DMS 273 (cell line): Measurements from ENCODE around the gene CS.
"Not testable (repeated sequence)": the region's sequence is repeated elsewhere in the genome, so short reads cannot be mapped to it uniquely, and the experiment has no call there.

Experiments
- DNase-seq: peaks from one replicate; lab custom pipeline; 2025; ENCODE audit not compliant: unreplicated experiment; lab: John Stamatoyannopoulos, UW

The CS gene

DNA sequence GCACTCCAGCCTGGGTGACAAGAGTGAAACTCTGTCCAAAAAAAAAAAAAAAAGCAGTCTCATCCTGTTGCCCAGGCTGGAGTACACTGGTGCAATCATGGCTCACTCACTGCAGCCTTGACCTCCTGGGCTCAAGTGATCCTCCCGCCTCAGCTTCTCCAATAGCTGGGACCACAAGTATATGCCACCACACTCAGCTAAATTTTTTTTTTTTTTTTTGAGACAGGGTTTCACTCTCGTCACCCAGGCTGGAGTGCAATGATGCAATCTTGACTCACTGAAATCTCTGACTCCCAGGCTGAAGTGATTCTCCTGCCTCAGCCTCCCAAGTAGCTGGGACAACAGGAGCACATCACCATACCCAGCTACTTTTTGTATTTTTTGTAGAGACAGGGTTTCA is 20.9 kb upstream of the CS start:
- no peak for DNase-seq

DNA sequence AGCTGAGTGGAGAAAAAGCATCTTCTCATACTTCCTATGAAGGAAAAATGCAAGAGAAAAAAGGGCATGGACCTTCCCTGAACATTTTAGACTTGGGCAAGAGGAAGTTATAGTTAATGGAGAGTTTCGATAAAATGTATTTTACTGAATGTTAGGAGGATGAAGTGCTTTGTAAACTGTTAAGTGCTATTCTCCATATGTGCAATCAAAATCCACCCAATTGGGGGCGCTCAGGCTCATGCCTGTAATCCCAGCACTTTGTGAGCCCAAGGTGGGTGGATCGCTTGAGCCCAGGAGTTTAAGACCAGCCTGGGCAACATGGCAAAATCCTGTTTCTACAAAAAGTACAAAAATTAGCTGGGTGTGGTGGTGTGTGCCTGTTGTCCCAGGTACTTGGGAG is 17.5 kb upstream of the CS start:
- no peak for DNase-seq

DNA sequence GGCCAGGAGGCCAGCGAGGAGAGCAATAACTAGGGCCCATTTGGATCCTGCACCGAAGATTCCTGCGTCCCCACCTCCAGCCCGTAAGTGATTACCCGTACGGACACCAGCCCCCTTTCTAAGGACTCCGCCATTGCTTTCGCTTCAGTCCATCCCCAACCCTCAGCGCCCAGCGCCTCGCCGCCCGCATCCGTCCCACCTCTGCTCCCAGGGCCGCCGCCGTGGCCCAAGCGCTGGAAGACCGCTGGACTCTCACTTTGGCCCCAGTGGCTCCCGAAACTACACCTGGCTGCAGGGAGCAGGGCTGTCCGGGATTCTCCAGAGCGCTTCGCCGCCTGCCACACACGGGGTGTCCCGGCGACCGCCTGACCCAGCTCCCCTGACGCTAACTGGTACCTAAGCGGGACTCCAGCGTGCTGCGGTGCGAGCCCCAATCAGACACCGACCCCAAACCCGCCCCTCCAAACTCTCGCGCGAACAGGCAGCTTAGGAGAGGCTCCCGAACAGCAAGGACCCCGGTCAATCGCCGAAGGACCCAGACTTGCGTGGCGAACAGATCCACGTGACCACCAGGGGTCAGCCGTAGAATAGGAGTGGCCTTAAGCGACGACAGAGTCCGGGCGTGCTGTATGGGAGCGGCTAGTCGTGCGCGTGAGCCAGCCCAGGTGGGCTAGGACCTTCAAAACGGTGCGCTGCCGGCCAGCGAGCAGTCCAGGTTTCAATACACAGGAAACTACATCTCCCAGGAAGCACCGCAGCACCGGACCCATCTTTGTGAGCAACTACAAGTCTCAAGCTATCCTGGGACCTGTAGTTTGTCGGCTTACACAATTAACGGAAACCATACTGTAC is 15.7 kb upstream of the CS start, which contains the start of gene CNPY2:
Gene CNPY2 (minus strand): TSS at position 367 of the 852 bp plus-strand sequence. CDS start 771 bp downstream, outside the sequence.
- DNase-seq, result peak; percentile 97

DNA sequence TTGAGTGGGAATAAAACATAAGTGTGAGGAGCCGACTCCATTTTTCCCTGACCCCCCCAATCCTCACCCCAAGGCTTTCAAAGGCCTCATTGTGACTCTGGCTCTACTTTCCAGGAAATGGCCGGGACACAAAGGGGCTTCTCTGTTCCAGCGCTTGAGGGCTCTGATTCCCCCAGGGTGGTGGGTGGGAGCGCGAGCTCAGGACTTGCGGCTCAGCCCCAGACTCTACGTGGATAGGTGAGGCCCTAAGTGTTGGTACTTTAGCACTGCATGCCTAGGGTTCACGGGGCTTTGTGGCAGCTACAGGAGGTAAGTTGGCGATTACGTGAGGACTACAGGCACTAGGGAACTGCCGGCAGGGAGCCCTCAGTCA is 15.1 kb upstream of the CS start:
- no peak for DNase-seq

DNA sequence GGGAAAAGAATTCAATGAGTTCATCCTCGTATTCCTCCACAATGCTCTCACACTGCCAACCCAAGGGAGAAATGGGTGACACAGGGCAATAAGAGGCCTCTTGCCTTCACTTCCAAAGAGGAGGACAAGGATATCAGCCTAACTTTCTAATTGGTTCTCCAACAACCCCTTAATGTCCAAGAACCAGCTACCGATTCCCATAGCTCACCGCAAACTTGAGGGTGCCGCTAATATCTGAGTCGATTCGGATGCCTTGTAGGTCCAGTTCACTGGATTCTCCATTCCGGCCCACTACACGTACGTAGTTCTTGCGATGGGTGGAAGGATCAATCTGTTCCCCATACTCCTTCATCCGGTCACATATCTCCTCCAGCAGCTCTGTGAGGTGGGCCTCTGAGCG is 10.9 kb upstream of the CS start:
- no peak for DNase-seq

DNA sequence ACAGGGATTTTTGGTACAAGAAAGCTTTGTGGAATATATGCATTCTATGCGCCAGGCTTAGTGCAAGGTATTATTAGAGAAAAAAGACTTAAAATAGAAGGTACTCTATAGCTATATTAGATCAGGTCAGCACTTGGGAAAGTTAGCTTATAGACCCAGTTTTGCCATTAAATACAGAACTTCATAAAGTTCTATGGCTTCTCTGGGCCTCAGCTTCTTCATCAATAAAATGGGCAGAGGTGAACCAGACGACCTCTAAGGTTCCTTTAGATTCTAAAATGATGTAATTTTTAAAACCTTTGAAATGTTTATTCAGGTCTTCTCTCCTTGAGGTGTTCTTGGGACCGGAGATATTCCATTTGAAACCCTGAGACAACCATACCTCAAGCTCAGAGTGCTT is 8.6 kb upstream of the CS start:
- DNase-seq, result no peak

DNA sequence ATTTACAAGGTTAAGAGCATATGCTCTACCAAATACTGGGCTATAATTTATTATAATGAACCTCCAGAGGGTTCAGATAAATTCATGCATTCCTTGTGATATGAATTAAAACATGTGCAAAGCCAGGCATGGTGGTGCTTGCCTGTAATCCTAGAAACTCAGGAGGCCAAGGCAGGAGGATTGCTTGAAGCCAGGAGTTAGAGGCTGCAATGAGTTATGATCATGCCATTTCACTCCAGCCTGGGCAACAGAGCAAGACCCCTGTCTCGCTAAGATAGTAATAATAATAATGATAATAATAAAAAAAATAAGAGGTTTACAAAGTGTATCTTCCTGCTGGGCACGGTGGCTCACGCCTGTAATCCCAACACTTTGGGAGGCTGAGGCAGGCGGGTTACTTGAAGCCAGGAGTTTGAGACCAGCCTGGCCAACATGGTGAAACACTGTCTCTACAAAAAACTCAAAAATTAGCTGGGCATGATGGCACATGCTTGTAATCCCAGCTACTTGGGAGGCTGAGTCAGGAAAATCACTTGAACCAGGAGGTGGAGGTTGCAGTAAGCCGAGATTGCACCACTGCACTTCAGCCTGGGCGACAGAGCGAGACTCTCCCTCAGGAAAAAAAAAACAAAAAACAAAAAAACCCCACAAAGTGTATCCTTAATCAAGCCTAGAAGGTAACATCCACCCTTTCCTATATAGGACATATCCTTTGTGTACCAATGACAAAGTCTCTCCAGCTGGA is 7.3 kb upstream of the CS start:
- no peak for DNase-seq

DNA sequence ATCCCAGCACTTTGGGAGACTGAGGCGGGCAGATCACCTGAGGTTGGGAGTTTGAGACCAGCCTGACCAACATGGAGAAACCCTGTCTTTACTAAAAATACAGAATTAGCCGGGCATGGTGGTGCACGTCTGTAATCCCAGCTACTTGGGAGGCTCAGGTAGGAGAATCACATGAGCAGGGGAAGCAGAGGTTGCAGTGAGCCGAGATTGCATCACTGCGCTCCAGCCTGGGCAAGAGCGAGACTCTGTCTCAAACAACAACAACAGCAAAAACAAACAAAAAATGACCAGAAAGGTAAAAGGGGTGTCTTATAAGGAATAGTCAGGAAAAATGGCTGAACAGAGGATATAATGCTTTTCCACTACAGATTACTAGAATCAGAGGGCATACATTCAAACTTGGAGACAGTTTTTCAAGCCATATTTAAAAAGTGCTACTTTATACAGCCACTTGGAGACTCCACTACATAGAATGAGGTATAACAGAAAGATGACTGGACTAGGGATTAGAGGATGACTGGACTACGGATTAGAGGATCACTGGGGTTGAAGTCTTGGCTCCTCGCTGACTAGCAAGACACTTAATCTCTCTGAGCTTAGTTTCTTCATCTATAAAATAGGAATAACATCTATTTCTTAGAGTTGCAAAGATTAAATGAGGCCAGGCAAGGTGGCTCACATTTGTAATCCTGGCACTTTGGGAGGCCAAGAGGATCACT is 4.9 kb upstream of the CS start:
- DNase-seq, result no peak

DNA sequence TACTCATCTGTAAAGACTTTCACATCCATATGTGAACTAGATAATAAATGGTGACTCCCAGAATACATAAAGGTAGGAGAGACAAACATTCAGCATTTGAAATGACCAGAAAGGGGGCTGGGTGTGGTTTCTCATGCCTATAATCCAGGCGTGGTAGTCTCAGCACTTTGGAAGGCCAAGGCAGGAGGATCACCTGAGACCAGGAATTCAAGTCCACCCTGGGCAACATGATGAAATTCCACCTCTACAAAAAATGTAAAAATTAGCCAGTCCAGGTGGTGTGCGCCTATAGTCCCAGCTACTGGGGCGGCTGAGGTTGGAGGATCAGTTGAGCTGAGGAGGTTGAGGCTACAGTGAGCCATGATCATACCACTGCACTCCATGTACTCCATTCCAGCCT is 4.1 kb upstream of the CS start:
- no peak for DNase-seq

DNA sequence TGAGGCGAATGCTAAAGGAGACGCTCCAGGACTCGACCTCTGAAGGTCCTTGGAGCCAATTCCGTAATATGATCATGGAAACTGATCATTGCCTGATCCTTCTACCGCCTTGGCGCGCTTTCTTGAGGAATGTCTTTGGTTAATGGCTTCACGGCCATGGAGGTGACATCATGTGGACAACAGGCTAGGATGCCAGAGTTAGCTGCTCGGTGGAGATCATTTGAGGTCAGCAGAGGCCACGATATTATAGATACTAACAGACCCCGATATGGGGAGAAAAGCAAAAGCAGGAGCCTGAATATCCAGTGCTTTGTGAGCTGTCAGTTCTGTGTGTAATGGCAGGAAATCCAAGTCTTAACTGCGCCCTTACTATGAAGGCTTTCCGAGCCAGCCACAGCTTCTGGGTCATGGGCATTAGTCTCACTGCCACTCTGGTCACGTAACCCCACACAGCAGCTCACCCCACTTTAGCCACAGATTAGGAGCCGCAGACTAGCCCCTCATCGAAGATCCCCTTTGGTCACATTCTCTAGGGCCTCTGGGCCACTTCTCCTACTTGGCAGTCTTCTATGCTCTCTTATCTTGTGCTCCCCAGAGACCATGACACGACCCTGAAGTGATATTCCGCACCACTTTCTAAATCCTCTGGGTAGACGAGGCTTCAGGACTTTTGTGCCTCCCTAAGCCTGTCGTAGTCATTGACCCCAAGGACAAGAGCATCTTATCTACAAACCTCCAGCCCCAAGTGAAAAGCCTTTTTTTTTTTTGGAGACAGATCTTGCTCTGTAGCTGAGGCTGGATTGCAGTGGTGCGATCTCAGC is 724 bp upstream of the CS start:
- DNase-seq, result no peak

DNA sequence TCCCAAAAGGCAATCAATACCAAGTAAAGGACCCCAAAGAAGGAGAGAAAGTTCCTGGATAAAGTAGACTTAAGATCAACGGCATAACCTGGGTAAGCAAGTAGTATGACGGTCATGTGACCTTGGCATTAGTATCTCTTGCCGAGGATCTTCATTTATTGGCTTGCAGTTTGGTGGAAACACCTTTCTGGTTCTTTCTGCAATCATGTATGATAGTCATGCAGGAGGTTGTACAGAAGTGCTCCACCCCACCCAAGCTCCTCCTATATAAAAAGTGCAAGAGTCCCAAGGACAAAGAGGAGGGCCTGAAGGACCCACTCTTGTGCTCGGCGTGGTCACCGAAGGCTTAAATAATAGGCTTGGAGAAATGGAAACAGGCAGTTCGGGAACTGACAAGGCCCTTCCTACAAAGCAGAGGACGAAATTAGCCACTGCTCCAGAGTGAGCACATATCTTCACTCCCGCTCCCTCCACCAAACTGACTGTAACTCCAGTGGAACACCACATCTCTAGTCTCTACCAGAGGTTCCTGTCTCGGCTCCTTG is 750 bp downstream of the CS start:
- DNase-seq, result peak; percentile 37

DNA sequence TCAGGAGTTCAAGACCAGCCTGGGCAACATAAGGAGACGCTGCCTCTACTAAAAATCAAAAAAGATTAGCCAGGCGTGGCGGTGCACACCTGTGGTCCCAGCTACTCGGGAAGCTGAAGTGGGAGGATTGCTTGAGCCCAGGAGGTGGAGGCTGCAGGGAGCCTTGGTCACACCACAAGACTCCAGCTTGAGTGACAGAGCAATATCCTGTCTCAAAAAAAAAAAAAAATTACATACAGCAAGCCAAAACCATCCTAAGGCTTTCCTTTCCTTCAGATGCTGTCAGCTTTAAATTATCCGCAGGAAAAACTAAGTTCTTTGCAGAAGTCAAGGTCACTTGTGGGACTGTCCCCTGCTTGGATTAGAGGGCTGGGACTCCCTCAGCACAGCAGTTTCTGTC is 1.3 kb downstream of the CS start:
- DNase-seq, result no peak

DNA sequence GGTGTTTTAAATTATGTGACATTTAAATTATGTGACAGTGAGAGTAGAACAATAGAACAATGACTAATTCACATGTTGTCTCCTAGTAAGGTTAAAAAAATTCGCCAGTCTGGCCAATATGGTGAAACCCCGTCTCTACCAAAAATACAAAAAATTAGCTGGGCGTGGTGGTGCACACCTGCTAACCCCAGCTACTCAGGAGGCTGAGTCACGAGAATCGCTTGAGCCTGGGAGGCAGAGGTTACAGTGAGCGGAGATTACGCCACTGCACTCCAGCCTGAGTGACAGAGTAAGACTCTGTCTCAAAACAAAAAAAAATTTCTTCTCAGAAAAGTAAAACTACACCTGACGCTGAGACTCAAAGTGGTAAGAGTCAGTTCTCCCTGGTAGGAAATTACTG is 2.7 kb downstream of the CS start:
- DNase-seq, result no peak

DNA sequence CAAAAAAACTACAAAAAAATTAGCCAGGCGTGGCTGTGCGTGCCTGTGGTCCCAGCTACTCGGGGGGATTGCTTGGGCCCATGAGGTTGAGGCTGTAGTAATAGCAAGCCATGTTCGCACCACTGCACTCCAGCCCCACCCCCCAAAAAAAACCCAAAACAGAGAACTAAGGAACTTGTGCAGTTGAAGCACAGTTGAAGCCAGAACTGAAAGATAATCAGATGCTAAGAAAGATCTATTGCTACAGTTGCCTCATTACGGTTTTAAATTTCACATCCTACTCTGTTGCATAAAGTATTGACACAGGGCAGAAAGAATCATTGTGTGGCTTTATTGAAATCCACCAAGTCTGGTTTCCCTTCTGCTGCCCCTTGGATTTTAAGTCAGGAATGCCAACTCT is 3.8 kb downstream of the CS start:
- DNase-seq, result no peak

DNA sequence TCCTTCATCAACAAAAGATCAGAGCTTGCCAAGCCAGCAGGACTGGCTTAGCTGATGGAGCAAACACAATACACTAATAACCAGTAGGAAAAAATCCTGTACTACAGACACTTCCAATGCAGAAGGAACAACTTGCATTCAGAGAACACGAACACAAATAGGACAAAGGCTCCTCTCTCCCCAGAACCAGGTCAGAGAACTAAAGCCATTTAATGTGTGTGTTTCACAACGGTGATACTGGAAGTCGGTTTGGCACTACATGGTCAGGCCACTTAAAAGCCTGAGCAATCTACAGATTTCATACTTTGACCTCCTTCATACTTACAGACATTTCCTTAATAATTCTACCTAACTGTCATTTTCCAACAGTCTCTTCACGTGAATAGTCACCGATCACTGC is 6.3 kb downstream of the CS start:
- no peak for DNase-seq

DNA sequence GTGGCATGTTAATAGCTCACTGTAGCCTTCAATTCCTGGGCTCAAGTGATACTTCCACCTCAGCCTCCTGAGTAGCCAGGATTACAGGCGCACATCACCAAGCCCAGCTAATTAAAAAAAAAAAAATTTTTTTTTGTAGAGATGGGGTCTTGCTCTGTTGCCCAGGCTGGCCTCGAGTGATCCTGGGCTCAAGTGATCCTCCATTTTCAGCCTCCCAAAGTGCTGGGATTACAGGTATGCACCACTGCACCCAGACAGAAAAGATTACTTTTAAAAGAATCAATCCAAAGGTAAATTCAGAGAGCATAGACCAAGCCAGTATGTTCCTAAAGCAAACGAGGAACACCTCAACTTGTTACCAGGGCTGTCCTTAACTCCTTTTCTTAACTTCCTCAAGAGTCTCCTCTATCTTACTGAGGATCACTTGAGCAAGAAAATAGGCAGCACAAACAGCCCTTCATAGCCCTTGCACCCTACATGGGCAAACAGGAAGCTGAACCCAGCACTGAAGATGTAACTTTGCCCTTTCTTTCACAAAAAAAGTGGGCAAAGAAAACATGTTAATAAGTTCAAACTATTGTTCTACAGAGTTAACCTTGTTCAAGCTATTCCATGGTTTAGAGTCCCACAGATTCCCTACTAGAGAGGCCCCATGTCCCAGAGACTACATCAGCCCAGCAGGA is 11.3 kb downstream of the CS start:
- DNase-seq, result no peak

DNA sequence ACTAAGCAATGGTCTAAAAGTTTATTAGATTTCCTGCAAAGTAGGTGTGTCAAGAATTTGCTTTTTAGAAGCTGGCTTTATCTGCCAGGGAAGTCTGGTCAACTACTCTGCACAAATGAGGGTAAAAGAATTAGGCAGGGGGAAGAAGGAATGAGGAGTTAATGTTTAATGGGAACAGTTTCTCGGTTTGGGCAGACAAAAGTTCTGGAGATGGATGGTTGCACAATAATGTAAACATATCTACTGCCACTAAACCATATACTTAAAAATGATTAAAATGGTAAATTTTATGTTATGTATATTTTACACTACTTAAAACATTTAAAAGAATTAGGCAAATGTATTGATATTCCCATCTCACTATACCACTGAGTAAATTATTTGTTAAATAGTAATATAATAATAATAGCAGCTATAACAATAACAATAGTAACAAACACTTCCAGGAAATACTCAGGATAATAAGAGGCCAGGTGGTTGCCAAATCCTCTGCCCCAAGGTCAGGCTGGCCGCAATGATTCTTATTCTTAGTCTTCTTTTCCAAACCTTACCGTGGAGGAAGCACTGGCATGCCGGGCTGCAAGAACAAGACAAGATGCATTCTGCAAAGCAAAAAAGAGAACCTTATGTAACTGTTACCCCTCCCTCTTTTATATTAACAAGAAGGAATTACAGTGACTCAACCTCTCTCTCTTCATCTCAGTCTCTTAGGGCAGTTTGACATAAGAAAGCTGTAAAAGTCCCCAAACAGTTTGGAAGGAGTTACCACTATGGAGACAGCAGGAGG is 13.9 kb downstream of the CS start:
- DNase-seq, result no peak

DNA sequence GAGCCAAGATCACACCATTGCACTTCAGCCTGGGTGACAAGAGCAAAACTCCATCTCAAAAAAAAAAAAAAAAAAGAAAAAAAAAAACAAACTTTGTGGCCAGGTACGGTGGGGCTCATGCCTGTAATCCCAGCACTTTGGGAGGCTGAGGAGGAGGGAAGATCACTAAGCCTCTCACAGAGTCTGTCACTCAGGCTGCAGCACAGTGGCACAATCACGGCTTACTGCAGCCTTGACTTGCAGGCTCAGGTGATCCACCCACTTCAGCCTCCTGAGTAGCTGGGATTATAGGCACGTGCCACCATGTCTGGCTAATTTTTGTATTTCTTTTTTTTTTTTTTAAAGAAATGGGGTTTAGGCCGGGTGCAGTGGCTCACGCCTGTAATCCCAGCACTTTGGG is 15.9 kb downstream of the CS start:
- not testable (repeated sequence) for DNase-seq

DNA sequence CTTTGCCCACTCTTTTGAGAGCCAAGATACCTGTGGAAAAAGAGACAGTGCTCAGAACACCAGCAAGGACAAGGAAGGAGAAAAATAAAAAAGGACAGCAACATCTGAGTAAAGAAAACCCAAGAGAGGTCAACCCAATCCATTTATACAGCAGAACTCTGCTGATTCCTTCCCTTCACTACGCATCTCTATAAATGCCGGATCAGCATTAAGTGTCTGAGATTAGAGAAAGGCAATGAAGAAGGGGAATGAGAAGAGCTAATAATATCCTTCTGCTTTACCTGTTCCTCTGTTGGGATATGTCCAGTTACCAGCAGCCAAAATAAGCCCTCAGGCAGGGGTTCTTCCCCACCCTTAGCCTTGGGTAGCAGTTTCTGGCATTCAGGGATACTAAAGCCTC is 17.6 kb downstream of the CS start:
- no peak for DNase-seq
